HG03039 (cell line): Measurements from ENCODE around the gene RBMS3.
A peak's percentile ranks its signal among the peaks of the same experiment; 100 is the strongest.

ENCODE experiments used
- ATAC-seq: cut with Tn5 transposase; IDR thresholded peaks from one replicate; pipeline ENCODE4 v1.9.1; 2021; ENCODE audit warnings: mild to moderate bottlenecking, moderate library complexity; ENCODE audit not compliant: unreplicated experiment

RBMS3 gene

GRCh38 chr3:29275309-29275708 is 5.6 kb upstream of the RBMS3 start:
- ATAC-seq: no peak

GRCh38 chr3:29277249-29277648 is 3.6 kb upstream of the RBMS3 start:
- no peak for ATAC-seq

- no peak for ATAC-seq
Observed at GRCh38 chr3:29279286-29279685, 1.6 kb upstream of the RBMS3 start.

GRCh38 chr3:29279806-29280205 is 1.1 kb upstream of the RBMS3 start:
- no peak for ATAC-seq

GRCh38 chr3:29281094-29281343 is 148 bp downstream of the RBMS3 start:
- ATAC-seq: no peak

- ATAC-seq: peak; percentile 68
Observed at GRCh38 chr3:29281344-29282241, 722 bp downstream of the RBMS3 start.

- no peak for ATAC-seq
Observed at GRCh38 chr3:29282427-29283230, 1.8 kb downstream of the RBMS3 start.

- no peak for ATAC-seq
Observed at GRCh38 chr3:29283231-29284119, 2.6 kb downstream of the RBMS3 start.

GRCh38 chr3:29284497-29284896 is 3.6 kb downstream of the RBMS3 start:
- ATAC-seq: no peak

- ATAC-seq: no peak
Observed at GRCh38 chr3:29285471-29286071, 4.7 kb downstream of the RBMS3 start.

- no peak for ATAC-seq
Observed at GRCh38 chr3:29286478-29287240, 5.8 kb downstream of the RBMS3 start.

GRCh38 chr3:29290596-29290995 is 9.7 kb downstream of the RBMS3 start:
- ATAC-seq: no peak

GRCh38 chr3:29291260-29291981 is 10.6 kb downstream of the RBMS3 start:
- no peak for ATAC-seq

GRCh38 chr3:29291982-29292363 is 11.1 kb downstream of the RBMS3 start:
- ATAC-seq: no peak

- ATAC-seq: no peak
Observed at GRCh38 chr3:29293421-29293820, 12.6 kb downstream of the RBMS3 start.

GRCh38 chr3:29297998-29298397 is 17.1 kb downstream of the RBMS3 start:
- no peak for ATAC-seq

- ATAC-seq: no peak
Observed at GRCh38 chr3:29301332-29302019, 20.6 kb downstream of the RBMS3 start.

- no peak for ATAC-seq
Observed at GRCh38 chr3:29302619-29303018, 21.7 kb downstream of the RBMS3 start.

GRCh38 chr3:29307295-29307694 is 26.4 kb downstream of the RBMS3 start:
- no peak for ATAC-seq
